Measurements from ENCODE around the gene FTL. TPM values are rescaled to one million over a fixed set of nuclear protein-coding genes. Genes with fewer than 3 reads are reported as not detected.
A peak's percentile ranks its signal among the peaks of the same experiment; 100 is the strongest.

The FTL gene
- total RNA-seq, 2 experiments from 2014 or later: 616 to 627 TPM

DNA sequence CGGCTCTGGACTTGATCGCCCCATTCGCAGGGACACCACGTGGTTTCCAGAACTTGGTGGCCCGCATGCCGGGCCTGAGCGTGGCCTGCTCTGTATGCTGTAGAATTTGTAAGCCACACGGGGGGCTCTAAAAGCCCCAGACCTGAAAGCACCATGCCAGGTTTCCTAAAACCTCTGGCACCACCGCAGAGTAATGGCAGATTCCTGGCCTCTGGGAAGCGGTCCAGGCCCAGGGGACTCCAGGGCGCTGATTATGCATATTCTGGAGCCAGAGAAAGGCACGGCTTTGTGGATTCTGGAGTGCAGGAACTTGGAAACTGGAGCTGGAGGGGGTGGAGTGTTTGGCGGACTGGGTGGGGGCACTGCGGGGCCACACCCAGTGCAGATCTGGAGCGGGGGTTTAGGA, 3.7 kb downstream of the FTL start:
- CTCF ChIA-PET: interaction anchor here (2.6 kb wide), 1 partner anchor 125 kb away, joined by 31 read pairs; no protein-coding TSS in a partner anchor
- POLR2A ChIA-PET: no interaction called here
- intact Hi-C loops (cut with DNase I, micrococcal nuclease): loop anchor here in 1 of 2 experiments (5.0 kb wide), 2 partner anchors 112 to 322 kb away; partner anchors contain the start of gene CA11
- peaks cover 34% of the 10 kb centered on the region for H3K4me1 Mint-ChIP-seq (ENCODE audit: low read depth)
- peaks cover 0 to 2% of the 10 kb centered on the region in 2 experiments for H3K27me3 ChIP-seq (ENCODE audit: control insufficient read depth in 1 of 2, insufficient read depth in 2 of 2, low read length in 2 of 2)
- no peaks in the 10 kb centered on the region for H3K27me3 Mint-ChIP-seq
- TF ChIP-seq, protein P1, sequence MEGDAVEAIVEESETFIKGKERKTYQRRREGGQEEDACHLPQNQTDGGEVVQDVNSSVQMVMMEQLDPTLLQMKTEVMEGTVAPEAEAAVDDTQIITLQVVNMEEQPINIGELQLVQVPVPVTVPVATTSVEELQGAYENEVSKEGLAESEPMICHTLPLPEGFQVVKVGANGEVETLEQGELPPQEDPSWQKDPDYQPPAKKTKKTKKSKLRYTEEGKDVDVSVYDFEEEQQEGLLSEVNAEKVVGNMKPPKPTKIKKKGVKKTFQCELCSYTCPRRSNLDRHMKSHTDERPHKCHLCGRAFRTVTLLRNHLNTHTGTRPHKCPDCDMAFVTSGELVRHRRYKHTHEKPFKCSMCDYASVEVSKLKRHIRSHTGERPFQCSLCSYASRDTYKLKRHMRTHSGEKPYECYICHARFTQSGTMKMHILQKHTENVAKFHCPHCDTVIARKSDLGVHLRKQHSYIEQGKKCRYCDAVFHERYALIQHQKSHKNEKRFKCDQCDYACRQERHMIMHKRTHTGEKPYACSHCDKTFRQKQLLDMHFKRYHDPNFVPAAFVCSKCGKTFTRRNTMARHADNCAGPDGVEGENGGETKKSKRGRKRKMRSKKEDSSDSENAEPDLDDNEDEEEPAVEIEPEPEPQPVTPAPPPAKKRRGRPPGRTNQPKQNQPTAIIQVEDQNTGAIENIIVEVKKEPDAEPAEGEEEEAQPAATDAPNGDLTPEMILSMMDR (IDR thresholded peaks at IDR 0.05): no peak
- peaks cover 48% of the 10 kb centered on the region for H3K36me3 ChIP-seq (ENCODE audit: insufficient read depth, low read length)
- no peak overlapping the region for H3K27ac ChIP-seq (ENCODE audit: low read depth in 1 of 2, low read length in 2 of 2)
- H3K9me3 ChIP-seq (ENCODE audit: control insufficient read depth in 1 of 2, insufficient read depth in 1 of 2, low read length in 2 of 2): peaks cover 0 to 3% of the 10 kb centered on the region in 2 experiments
- H3K4me3 Mint-ChIP-seq: no peak overlapping the region
- DNase-seq: no peak
- H3K36me3 Mint-ChIP-seq (ENCODE audit: low read depth): peaks cover 58% of the 10 kb centered on the region
- no peaks in the 10 kb centered on the region for H3K9me3 Mint-ChIP-seq
- H3K4me1 ChIP-seq (ENCODE audit: insufficient read depth, low read length): peaks cover 36% of the 10 kb centered on the region
- no peak for ATAC-seq (ENCODE audit: poor library complexity)
- no peak overlapping the region for H3K4me3 ChIP-seq (ENCODE audit: low read length)
- no peak overlapping the region for H3K27ac Mint-ChIP-seq

DNA sequence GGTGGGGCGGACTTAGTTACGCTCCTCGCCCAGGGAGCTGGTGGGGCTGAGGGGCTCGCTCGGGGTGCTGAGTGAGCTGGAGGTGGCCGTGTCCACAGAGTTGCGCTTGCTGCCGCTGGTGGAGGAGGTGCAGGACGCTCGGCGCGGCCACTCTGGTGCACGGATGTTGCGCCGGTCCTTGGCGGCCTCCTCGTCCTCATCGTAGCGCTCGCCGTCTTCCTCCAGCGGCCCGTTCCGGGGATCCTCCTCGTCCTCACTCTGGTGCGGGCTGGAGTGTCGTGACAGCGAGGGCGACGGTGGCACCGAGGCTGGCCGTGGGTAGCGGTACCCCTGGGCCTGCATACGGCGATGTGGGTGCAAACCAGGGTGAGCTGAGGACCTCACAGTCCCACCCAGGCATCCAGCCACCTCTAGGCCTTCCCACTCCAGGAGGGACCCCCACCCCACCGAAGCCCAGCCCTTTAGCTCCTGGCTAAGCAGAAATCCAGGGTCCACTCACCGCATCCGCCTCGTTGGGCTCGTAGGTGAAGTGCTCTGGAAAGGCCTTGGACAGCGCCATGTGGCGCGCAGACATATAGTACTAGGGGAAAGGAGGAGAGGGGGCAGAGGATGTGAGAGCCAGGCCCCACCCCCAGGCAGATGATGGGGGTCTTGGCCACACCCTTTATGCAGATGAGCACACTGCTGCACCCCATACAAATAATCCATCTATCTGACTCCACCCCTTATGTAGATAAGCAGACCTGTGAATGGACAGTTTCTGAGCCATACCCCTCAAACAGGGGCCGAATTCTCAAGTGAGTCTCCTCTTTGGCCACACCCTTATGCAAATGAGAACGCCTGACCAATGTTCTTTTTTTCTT, 4.4 kb downstream of the FTL start:
- H3K4me3 Mint-ChIP-seq: no peak overlapping the region
- no peaks in the 10 kb centered on the region for H3K9me3 Mint-ChIP-seq
- Histone ChIP-seq H3K4me1 (ENCODE audit: insufficient read depth, low read length) (peaks cover 29% of the 10 kb centered on the region), H3K36me3 (ENCODE audit: insufficient read depth, low read length) (peaks cover 55% of the 10 kb centered on the region), H3K27ac (ENCODE audit: low read depth in 1 of 2, low read length in 2 of 2) (no peak overlapping the region), H3K9me3 (ENCODE audit: control insufficient read depth in 1 of 2, insufficient read depth in 1 of 2, low read length in 2 of 2) (peaks cover 0 to 3% of the 10 kb centered on the region in 2 experiments), H3K4me3 (ENCODE audit: low read length) (no peak overlapping the region), H3K27me3 (ENCODE audit: control insufficient read depth in 1 of 2, insufficient read depth in 2 of 2, low read length in 2 of 2) (peaks cover 0 to 2% of the 10 kb centered on the region in 2 experiments)
- H3K27ac Mint-ChIP-seq: no peak overlapping the region
- ATAC-seq (ENCODE audit: poor library complexity): no peak
- CTCF ChIA-PET: interaction anchor here (1.1 to 2.6 kb wide), 4 partner anchors 69 to 181 kb away, joined by 9 to 31 read pairs (median 12); partner anchors contain the start of genes HSD17B14 and NUCB1
- peaks cover 65% of the 10 kb centered on the region for H3K36me3 Mint-ChIP-seq (ENCODE audit: low read depth)
- peaks cover 27% of the 10 kb centered on the region for H3K4me1 Mint-ChIP-seq (ENCODE audit: low read depth)
- TF ChIP-seq, protein P1 (IDR thresholded peaks at IDR 0.05): no peak
- H3K27me3 Mint-ChIP-seq: no peaks in the 10 kb centered on the region
- POLR2A ChIA-PET: interaction anchor here (1.4 kb wide), 1 partner anchor 11 kb away, joined by 3 read pairs; no protein-coding TSS in a partner anchor
- peak in 1 of 14 experiments; percentile 37 for DNase-seq
- intact Hi-C loops (cut with DNase I, micrococcal nuclease): loop anchor here (2.0 to 5.0 kb wide), 6 partner anchors 37 to 322 kb away; partner anchors contain the start of genes CA11 (in 1 of the 2), DHDH (in 1 of the 2) and PPP1R15A (in 1 of the 2)

DNA sequence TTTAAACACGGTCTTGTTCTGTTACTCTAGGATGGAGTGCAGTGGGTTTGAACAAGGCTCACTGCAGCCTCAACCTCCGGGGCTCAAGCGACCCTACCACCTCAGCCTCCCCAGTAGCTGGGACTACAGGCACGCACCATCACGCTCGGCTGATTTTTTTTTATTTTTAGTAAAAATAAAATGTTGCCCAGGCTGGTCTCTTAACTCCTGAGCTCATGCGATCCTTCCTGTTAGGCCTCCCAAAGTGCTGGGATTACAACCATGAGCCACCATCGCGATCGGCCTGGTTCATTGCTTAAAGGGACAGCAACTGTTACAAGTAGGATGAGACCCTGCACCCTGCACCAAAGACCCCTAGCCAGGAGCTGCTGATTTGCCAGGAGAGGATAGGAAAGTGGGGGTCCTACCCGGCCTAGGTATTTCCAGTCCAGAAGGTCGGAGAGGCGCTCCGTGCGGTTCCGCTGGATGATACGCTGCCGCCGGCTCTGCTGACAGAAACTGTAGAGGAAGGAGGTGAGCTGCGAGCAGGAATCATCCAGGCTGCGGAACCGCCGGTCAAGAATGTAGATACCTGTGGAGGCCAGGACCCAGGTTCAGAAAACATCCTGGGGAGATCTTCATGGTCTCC, 5.1 kb downstream of the FTL start:
- H3K36me3 Mint-ChIP-seq (ENCODE audit: low read depth): peaks cover 63% of the 10 kb centered on the region
- no peak overlapping the region for H3K4me3 Mint-ChIP-seq
- H3K27ac Mint-ChIP-seq: no peak overlapping the region
- POLR2A ChIA-PET: interaction anchor here (0.7 to 1.4 kb wide), 7 partner anchors 8 to 175 kb away, joined by 3 to 9 read pairs (median 5); partner anchors contain the start of genes GYS1 and RUVBL2
- no peaks in the 10 kb centered on the region for H3K9me3 Mint-ChIP-seq
- Histone ChIP-seq H3K9me3 (ENCODE audit: control insufficient read depth in 1 of 2, insufficient read depth in 1 of 2, low read length in 2 of 2) (peaks cover 0 to 3% of the 10 kb centered on the region in 2 experiments), H3K4me3 (ENCODE audit: low read length) (no peak overlapping the region), H3K4me1 (ENCODE audit: insufficient read depth, low read length) (peaks cover 21% of the 10 kb centered on the region), H3K27ac (ENCODE audit: low read depth in 1 of 2, low read length in 2 of 2) (no peak overlapping the region), H3K27me3 (ENCODE audit: control insufficient read depth in 1 of 2, insufficient read depth in 2 of 2, low read length in 2 of 2) (peaks cover 0 to under 1% of the 10 kb centered on the region in 2 experiments), H3K36me3 (ENCODE audit: insufficient read depth, low read length) (peaks cover 60% of the 10 kb centered on the region)
- ATAC-seq (ENCODE audit: poor library complexity) (no peak), DNase-seq (no peak)
- no peaks in the 10 kb centered on the region for H3K27me3 Mint-ChIP-seq
- intact Hi-C loops (cut with DNase I, micrococcal nuclease): loop anchor here (2.0 to 5.0 kb wide), 4 partner anchors 38 to 175 kb away; partner anchors contain the start of genes DHDH (in 1 of the 2) and PPP1R15A (in 1 of the 2)
- peaks cover 19% of the 10 kb centered on the region for H3K4me1 Mint-ChIP-seq (ENCODE audit: low read depth)
- CTCF ChIA-PET: interaction anchor here (0.5 to 2.6 kb wide), 28 partner anchors 8 to 336 kb away, joined by 3 to 31 read pairs (median 4); partner anchors contain the start of genes DHDH, GYS1, HSD17B14 and NUCB1
- TF ChIP-seq, protein P1 (IDR thresholded peaks at IDR 0.05): no peak

Measured in CD4-positive, alpha-beta T cell (primary cell).